ENCODE results near the gene SYNJ1. TPM values are rescaled to one million over a fixed set of nuclear protein-coding genes. Genes with fewer than 3 reads are reported as not detected.
"Not testable (repeated sequence)": the region's sequence is repeated elsewhere in the genome, so short reads cannot be mapped to it uniquely, and the experiment has no call there.

SYNJ1 gene
- total RNA-seq, 2 experiments from 2014 or later: 16.1 to 21.1 TPM

- H3K27ac Mint-ChIP-seq: no peak overlapping the region
- ChIA-PET CTCF (no interaction called here), POLR2A (no interaction called here)
- no peaks in the 10 kb centered on the region for H3K4me1 Mint-ChIP-seq
- H3K9me3 Mint-ChIP-seq: no peaks in the 10 kb centered on the region
- no peak for DNase-seq
- no peaks in the 10 kb centered on the region for H3K27me3 Mint-ChIP-seq
- H3K36me3 Mint-ChIP-seq (ENCODE audit: low read depth): peaks cover 27% of the 10 kb centered on the region
- no peak overlapping the region for H3K4me3 Mint-ChIP-seq
Measured at GRCh38 chr21:32674038-32674437, 53.8 kb downstream of the SYNJ1 start.

DNA sequence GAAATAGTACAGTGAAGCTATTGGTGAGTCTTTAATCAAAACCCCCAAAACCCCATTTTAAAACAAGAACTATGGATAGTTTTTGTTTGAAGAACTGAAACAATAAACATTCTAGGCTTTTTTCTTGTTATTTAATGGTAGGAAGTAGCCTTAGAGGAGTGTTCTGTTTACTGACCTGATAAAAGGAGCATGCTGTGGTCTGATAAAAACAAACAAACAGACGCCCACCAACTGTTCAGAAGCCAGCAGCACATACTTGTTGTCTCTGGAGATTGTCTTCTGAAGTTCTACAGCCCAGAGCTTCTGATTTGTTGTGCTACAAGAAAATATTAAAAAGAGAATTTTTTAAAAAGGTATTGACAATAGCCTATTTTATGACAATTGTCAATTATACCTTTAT, 61.6 kb downstream of the SYNJ1 start:
- Mint-ChIP-seq H3K27me3 (no peaks in the 10 kb centered on the region), H3K4me3 (no peak overlapping the region), H3K27ac (no peak overlapping the region), H3K4me1 (no peaks in the 10 kb centered on the region), H3K36me3 (ENCODE audit: low read depth) (peaks cover 67% of the 10 kb centered on the region), H3K9me3 (peaks cover 25% of the 10 kb centered on the region)
- DNase-seq: no peak
- ChIA-PET CTCF (no interaction called here), POLR2A (no interaction called here)

DNA sequence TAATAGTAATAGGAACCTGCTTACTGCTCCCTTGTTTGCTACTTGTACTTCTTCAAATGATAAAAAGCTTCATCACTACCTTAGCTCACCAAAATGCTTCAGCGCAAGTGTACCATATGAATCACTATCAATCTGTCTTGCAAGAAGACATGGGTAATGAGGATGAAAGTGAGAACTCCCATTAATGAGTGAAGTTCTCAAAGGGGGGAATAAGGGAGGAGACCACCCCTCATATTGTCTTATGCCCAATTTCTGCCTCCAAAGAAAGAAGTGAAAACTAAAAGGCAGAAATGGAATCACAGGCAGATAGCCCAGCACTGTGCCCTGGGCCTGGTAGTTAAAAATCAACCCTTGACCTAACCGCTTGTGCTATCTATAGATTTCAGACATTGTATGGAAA, 63.7 kb downstream of the SYNJ1 start:
- H3K27me3 Mint-ChIP-seq, H3K4me3 Mint-ChIP-seq, POLR2A ChIA-PET, H3K4me1 Mint-ChIP-seq, H3K27ac Mint-ChIP-seq, DNase-seq: not testable (repeated sequence)
- CTCF ChIA-PET: interaction anchor here (0.8 kb wide), 1 partner anchor 19 kb away, joined by 3 read pairs; no protein-coding TSS in a partner anchor
- peaks cover 25% of the 10 kb centered on the region for H3K9me3 Mint-ChIP-seq
- peaks cover 75% of the 10 kb centered on the region for H3K36me3 Mint-ChIP-seq (ENCODE audit: low read depth)

DNA sequence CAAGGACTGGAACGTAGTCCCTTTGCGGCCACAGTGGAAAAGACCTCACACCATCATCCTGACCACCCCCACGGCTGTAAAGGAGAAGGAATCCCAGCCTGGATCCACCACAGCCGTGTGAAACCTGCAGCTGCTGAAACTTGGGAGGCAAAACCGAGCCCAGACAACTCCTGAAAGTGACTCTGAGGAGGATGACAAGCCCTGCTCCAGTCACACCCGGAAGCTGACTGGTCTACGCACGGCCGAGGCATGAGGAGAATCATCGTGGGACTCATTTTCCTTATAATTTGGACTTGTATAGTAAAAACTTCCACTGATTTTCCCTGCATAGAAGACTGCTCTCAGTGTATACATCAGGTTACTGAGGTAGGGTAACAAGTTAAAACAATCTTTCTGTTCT, 65.8 kb downstream of the SYNJ1 start:
- H3K9me3 Mint-ChIP-seq: peaks cover 27% of the 10 kb centered on the region
- H3K27me3 Mint-ChIP-seq: not testable (repeated sequence)

DNA sequence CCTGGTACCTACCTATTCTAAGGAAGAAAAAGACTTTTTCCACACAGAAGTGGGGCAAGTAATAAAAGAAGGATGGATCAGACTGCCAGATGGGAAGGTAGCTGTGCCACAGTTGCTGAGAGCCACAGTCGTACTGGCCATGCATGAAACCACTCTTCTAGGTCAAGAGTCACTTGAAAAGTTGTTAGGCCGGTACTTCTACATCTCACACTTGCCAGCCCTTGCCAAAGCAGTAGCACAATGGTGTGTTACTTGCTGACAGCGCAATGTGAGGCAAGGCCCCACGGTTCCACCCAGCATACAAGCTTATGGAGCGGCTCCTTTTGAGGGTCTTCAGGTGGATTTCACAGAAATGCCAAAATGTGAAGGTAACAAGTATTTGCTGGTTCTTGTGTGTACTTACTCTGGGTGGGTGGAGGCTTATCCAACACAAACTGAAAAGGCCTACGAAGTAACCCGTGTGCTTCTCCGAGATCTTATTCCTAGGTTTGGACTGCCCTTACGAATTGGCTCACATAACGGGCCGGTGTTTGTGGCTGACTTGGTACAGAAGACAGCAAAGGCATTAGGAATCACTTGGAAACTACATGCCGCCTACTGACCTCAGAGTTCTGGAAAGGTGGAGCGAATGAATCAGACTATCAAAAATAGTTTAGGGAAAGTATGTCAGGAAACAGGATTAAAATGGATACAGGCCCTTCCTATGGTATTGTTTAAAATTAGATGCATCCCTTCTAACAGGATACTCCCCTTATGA, 66.6 kb downstream of the SYNJ1 start:
- POLR2A ChIA-PET, DNase-seq, H3K4me1 Mint-ChIP-seq, H3K27me3 Mint-ChIP-seq, H3K4me3 Mint-ChIP-seq, CTCF ChIA-PET, H3K27ac Mint-ChIP-seq: not testable (repeated sequence)
- Mint-ChIP-seq H3K9me3 (peaks cover 27% of the 10 kb centered on the region), H3K36me3 (ENCODE audit: low read depth) (peaks cover 86% of the 10 kb centered on the region)

More for the DNA sequence above, 65.8 kb downstream of the SYNJ1 start:
- DNase-seq, H3K27ac Mint-ChIP-seq, H3K4me1 Mint-ChIP-seq, POLR2A ChIA-PET, CTCF ChIA-PET, H3K4me3 Mint-ChIP-seq: not testable (repeated sequence)
- peaks cover 80% of the 10 kb centered on the region for H3K36me3 Mint-ChIP-seq (ENCODE audit: low read depth)

GRCh38 chr21:32658524-32658923, 69.3 kb downstream of the SYNJ1 start:
- no peak for DNase-seq
- H3K4me1 Mint-ChIP-seq: no peaks in the 10 kb centered on the region
- H3K9me3 Mint-ChIP-seq: peaks cover 5% of the 10 kb centered on the region
- H3K4me3 Mint-ChIP-seq: no peak overlapping the region
- CTCF ChIA-PET: interaction anchor here (1.2 kb wide), 2 partner anchors 10 to 57 kb away, joined by 3 to 4 read pairs; no protein-coding TSS in a partner anchor
- no peaks in the 10 kb centered on the region for H3K27me3 Mint-ChIP-seq
- POLR2A ChIA-PET: no interaction called here
- H3K36me3 Mint-ChIP-seq (ENCODE audit: low read depth): peaks cover 63% of the 10 kb centered on the region
- no peak overlapping the region for H3K27ac Mint-ChIP-seq

DNA sequence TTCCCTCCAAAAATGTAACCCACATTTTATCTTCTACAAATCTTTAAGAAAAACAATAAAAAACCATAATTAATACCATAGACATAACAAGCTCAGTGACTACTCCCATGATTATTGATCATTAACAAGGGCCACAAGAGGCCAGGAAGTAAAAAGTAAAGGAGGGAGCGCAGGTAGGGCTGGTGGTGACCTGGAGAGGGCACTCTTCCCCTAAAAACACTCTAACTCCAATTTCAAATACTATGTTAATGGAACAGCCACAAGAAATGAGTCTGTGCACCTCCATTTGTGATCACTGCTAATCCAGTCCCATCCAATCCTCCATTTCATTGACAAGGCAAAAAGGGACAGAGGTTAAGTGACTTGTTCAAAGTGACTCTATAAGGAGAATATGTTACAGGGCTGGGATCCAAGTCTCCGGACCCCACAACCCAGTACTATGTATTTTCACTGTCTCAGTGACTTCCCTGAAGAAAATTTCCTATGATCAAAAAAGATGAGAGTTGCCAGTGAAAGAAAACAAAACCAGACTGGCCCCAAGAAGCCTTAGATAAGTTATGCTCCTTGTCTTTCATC, 74.4 kb downstream of the SYNJ1 start:
- Mint-ChIP-seq H3K9me3 (peaks cover 2% of the 10 kb centered on the region), H3K36me3 (ENCODE audit: low read depth) (peaks cover 29% of the 10 kb centered on the region), H3K27ac (no peak overlapping the region), H3K27me3 (no peaks in the 10 kb centered on the region), H3K4me1 (peaks cover 3% of the 10 kb centered on the region), H3K4me3 (no peak overlapping the region)
- ChIA-PET CTCF (interaction anchor here (0.6 kb wide), 1 partner anchor 398 kb away, joined by 3 read pairs; no protein-coding TSS in a partner anchor), POLR2A (no interaction called here)
- DNase-seq: peak; percentile 41

GRCh38 chr21:32648165-32648564, 79.6 kb downstream of the SYNJ1 start:
- H3K4me1 Mint-ChIP-seq: peaks cover 3% of the 10 kb centered on the region
- ChIA-PET CTCF (no interaction called here), POLR2A (no interaction called here)
- no peak overlapping the region for H3K4me3 Mint-ChIP-seq
- H3K36me3 Mint-ChIP-seq (ENCODE audit: low read depth): peaks cover 19% of the 10 kb centered on the region
- DNase-seq: no peak
- no peaks in the 10 kb centered on the region for H3K9me3 Mint-ChIP-seq
- no peak overlapping the region for H3K27ac Mint-ChIP-seq
- H3K27me3 Mint-ChIP-seq: no peaks in the 10 kb centered on the region

DNA sequence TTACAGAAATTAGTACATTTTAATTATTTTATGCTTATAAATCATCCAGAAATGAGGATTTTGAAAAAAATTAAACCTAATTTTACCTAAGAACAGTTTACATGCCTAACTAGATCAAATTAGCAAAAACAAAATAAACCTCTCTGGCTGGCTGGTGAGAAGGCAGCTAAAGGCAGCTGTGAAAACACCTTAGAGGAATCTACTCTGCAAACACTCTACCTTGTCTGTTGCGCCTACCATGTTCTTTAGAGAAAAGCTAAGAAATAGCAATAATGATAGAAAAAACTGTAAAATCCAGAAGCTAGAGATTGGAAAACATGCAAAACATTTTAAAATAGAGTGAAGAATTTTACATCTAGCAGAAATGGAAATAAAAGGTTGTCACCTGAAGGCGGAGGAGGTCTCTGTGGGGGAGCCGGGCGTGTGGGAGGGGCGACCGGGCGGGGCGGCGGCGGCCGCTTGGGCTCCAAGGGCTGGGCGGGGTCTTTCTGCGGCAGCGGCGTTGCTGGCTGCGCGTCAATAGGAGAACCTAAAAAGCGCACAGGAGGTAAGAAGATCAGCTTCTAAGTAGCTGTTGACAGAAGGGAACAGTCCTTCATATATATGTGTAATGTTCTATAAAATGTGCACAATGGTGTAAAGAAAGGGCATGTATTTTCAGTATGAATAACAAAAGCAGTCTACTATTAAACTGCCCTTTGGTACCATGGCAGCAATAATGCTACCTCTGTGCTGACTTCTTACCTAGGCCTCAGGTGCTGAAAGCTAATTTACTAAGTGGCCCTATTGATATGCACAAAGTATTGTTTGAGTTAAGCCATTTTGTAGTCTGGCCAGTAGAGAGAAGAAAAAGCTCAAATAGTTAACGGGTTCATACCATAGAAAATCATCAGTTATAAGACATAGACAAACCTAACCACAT, 82.3 kb downstream of the SYNJ1 start:
- POLR2A ChIA-PET: no interaction called here
- peaks cover 21% of the 10 kb centered on the region for H3K36me3 Mint-ChIP-seq (ENCODE audit: low read depth)
- peaks cover 3% of the 10 kb centered on the region for H3K4me1 Mint-ChIP-seq
- no peak for DNase-seq
- CTCF ChIA-PET: interaction anchor here (0.5 to 0.6 kb wide), 2 partner anchors 180 to 233 kb away, joined by 3 to 5 read pairs; no protein-coding TSS in a partner anchor
- H3K27me3 Mint-ChIP-seq: no peaks in the 10 kb centered on the region
- H3K9me3 Mint-ChIP-seq: no peaks in the 10 kb centered on the region
- no peak overlapping the region for H3K27ac Mint-ChIP-seq
- no peak overlapping the region for H3K4me3 Mint-ChIP-seq

DNA sequence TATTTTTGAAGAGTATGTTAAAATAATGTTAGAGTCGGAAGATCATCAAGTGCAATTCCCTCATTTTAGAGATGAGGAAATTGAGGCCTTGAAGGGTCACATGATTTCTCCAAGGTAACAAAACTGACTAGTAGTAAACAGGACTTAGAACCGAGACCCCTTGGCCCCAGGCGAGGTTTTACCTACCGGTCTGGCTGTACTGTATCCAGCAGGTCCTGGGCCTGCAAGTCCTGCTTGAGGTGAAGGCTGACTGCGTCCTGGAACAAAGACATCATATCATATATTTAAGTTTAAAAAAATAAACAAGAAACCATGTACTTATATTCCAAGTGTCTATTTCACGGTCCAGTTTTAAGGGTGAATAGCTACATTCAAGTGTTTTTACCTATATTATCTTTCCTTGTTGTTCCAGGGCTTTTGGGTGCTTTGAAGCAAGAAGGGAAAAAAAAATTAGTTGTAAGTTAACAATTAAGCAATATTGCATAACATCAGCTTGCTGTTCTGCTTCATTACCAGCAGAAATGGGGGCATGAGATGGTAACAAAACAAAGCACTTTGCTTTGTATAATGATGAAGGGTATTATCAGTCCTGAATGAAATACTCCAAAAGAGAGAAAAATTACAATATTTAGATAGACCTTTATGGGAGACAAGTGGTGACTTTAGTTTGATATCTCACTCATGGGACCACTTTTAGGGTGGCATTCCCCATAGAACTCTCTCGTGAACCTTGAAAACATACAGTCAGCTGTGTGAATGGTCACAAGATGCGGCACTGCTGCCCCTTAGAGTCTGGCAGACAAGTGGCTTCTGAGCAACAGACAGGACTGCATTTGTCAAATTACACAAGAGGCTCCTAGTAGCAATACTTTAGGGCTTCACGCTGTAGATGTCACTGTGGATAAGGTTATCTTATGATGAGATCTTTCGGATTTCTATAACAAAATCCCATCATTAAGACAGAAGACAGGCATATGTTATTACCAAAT, 85.8 kb downstream of the SYNJ1 start:
- H3K4me1 Mint-ChIP-seq: peaks cover 3% of the 10 kb centered on the region
- H3K27me3 Mint-ChIP-seq: no peaks in the 10 kb centered on the region
- no peak overlapping the region for H3K4me3 Mint-ChIP-seq
- no peaks in the 10 kb centered on the region for H3K9me3 Mint-ChIP-seq
- POLR2A ChIA-PET: no interaction called here
- H3K27ac Mint-ChIP-seq: no peak overlapping the region
- peaks cover 28% of the 10 kb centered on the region for H3K36me3 Mint-ChIP-seq (ENCODE audit: low read depth)
- CTCF ChIA-PET: no interaction called here
- no peak for DNase-seq

GRCh38 chr21:32626621-32627196, 101.1 kb downstream of the SYNJ1 start:
- H3K4me1 Mint-ChIP-seq: peaks cover 4% of the 10 kb centered on the region
- POLR2A ChIA-PET: no interaction called here
- H3K9me3 Mint-ChIP-seq: no peaks in the 10 kb centered on the region
- CTCF ChIA-PET: interaction anchor here (0.8 kb wide), 1 partner anchor 14 kb away, joined by 3 read pairs; the partner anchor contains the start of gene CFAP298
- no peak overlapping the region for H3K4me3 Mint-ChIP-seq
- peaks cover 11% of the 10 kb centered on the region for H3K36me3 Mint-ChIP-seq (ENCODE audit: low read depth)
- peaks cover 6% of the 10 kb centered on the region for H3K27me3 Mint-ChIP-seq
- no peak overlapping the region for H3K27ac Mint-ChIP-seq
- DNase-seq: no peak

- H3K4me3 Mint-ChIP-seq; H3K27ac Mint-ChIP-seq; H3K9me3 Mint-ChIP-seq; H3K4me1 Mint-ChIP-seq; POLR2A ChIA-PET; DNase-seq; H3K36me3 Mint-ChIP-seq (ENCODE audit: low read depth): not testable (repeated sequence)
- peaks cover 23% of the 10 kb centered on the region for H3K27me3 Mint-ChIP-seq
- CTCF ChIA-PET: interaction anchor here (0.6 kb wide), 1 partner anchor 9 kb away, joined by 3 read pairs; no protein-coding TSS in a partner anchor
Measured at GRCh38 chr21:32618218-32618617, 109.6 kb downstream of the SYNJ1 start.
